Regular cardiac myocyte (primary cell): ENCODE results near the gene AMN1. TPM values are rescaled to one million over a fixed set of nuclear protein-coding genes. Genes with fewer than 3 reads are reported as not detected.

Experiments used
- total RNA-seq: library from RNA; depleted of rRNA; stranded (reverse); fragments of >200 nt; gene quantifications from 2 replicates; pipeline ENCODE4 v1.2.3, GENCODE V29; 2014

Gene AMN1
- 8.6 and 13.2 TPM in 2 replicates for total RNA-seq

DNA sequence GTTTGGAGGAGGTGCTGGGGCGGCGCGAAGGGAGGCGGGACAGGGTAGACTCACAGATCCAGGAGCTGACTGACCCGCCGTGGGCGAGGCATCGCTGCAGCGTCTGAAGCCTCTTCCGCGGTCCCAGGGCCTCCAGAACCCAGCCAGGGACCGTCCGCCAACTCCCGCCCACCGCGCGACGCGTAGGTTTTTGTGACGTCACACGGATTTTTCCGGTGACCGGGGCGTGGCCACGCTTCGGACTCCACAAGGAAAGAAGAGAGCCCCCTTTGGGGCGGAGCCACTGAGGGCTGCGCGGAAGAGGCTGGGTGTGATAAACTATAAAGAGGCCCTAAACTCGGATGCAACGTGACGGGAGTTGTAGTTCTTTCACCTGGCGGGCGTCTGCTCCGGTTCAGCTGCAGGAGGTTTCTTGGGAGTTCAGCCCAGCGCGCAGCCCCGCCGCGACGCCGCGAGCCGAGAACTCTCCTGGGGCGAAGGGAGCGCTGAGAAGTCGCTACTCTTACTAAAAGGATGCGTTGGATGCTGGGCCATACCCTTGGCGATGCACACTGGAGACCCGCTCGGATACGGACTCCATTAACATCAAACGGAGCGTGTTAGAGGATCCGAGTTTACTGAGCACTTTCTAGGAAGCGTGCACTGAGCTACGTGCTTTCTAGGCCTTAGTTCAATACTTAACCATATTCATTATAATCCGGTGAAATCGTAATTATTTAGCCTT lies at the start of gene AMN1:
Gene AMN1 (minus strand): TSS at position 105 of the 724 bp plus-strand sequence. CDS start 13 bp downstream, at position 92.

DNA sequence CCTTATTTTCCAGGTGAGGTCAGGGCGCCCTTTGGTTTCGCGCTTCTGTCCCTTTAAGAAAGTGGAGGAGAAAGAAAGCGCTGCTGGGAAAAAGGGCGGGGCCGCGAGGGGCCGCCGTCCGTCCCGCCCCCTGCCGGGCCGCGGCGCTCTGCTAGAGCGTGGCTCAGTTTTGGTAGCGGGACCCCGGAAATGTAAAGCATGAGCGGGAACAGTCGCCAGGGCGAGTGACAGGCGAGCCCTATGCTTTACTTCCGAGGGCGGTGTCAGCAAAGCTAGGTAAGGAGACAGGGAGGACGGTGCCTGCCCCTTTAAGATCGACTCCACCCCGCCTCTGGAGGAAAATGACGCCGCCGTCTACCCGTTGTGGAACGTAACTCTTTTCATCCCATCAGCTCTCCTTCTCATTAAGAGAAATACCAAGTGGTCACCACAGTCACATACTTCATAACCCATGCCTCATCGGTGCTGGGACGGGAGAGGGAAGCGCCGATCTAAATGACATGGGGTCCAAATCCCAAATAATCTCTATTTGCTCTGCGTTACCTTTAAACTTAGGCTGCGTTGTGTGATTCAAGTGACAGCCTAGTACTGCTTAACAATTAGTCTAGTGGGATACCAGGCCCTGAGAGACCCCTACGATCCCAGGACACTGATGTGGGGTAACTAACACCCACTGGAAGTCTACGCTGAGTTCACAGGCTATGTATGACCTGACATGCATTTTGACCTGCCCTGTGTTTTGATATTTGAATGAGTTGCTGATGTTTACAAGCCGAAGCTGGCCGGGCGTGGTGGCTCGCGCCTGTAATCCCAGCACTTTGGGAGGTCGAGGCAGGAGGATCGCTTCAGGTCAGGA lies 69.5 kb downstream of the AMN1 start, which contains the start of gene ETFBKMT:
Gene ETFBKMT (plus strand): TSS at position 602 of the 856 bp plus-strand sequence. CDS start 2,266 bp downstream, outside the sequence.

Other genes with a start within 250 kb of the AMN1 start
- 9.0 and 17.8 TPM in 2 replicates for gene DENND5B, start 137.9 kb downstream of the AMN1 start, total RNA-seq
- gene ETFBKMT, start 69.3 kb downstream of the AMN1 start, total RNA-seq = 2.5 and 3.1 TPM in 2 replicates
- gene RESF1, start 230.4 kb upstream of the AMN1 start, total RNA-seq = 11.0 and 13.2 TPM in 2 replicates